CD4-positive, alpha-beta T cell treated with Interferon alpha-2 for 1 hour (primary cell): ENCODE results near the gene UCN3.

ENCODE experiments used
- DNase-seq, 2 donors: peaks; one replicate each; pipeline ENCODE4 v3.0.0-alpha.2; 2020 to 2022

Gene UCN3, protein sequence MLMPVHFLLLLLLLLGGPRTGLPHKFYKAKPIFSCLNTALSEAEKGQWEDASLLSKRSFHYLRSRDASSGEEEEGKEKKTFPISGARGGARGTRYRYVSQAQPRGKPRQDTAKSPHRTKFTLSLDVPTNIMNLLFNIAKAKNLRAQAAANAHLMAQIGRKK

DNA sequence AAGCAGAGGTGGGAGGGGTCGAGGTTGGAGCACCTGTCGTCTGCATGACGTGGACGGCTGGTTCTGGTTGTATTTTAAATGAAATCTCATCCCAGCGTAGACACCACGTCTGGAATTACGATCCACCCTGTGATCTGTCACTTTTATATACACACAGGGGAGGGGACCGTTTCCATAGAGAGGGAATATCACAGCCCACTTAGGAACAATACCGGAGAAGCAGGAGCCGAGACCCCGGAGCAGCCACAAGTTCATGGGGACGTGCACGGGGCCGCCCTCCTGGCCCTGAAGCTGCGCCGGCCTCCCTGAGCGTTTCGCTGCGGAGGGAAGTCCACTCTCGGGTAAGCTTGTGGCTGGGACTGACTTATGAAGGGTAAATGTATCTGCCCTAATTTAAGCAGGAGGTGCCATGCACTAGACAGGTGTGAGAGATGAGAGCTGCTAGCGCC lies at the start of gene UCN3:
Gene UCN3, plus strand, starts transcription at position 77 of the 449 bp plus-strand sequence. CDS start 8,755 bp downstream, outside the sequence.
- no peak for DNase-seq

DNA sequence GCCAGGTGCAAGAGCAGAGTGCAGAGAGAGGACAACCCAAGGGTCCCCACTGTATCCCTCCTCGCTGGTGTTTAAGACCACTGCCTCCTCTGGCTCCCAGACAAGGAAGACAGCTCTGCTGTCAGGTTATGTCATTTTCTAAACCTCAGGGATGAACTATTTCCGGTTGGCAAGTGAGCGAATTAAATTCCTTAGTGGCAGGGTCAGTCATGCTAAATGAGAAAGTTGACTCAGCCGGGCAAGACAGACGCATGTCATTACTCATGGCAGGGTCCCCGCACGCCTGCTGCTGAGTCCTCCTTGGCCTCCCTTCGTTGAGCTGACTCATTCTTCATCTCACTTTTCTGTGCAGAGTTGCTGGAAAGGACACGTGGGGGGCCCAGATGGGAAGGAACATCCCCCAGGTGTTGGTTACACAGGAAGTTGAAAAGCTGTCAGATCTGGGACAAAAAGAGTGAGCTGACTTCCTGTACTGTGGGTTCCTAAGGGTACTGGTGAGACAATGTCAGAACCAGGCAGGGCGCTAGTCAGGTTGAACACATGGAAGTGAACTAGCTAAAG lies 47.1 kb upstream of the UCN3 start:
- DNase-seq: peak; percentile 47 to 51

DNA sequence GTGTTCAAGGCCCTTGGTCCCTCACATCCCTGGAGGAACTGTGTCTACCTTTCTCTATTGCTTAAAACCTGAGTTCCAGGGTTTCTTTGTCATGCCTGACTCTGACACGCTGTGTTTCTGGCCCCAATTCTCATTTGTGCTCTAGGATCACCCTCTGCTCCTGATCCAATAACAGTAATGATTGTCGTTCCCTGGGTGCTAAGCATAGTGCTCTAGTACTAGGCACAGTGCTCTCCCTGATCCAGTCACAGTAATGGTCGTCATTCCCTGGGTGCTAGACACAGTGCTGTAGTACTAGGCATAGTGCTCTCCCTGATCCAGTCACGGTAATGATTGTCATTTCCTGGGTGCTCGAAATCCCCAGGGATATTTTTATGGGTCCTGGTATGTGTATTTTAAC lies 46.6 kb upstream of the UCN3 start:
- no peak for DNase-seq

DNA sequence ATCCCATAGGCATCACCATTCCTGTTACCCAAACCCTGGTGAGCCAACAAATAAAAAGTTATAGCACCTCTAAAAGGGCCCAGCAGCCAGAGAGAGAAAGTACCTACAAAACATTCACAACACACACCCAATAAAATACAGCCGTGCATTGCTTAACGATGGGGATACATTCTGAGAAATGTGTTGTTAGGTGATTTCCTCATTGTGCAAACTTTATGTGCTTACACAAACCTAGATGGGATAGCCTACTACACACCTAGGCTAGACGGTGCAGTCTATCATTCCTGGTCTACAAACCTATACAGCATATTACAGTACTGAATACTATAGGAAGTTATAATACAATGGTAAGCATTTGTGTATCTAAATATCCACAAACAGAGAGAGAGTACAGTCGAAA lies 44.9 kb upstream of the UCN3 start:
- no peak for DNase-seq

DNA sequence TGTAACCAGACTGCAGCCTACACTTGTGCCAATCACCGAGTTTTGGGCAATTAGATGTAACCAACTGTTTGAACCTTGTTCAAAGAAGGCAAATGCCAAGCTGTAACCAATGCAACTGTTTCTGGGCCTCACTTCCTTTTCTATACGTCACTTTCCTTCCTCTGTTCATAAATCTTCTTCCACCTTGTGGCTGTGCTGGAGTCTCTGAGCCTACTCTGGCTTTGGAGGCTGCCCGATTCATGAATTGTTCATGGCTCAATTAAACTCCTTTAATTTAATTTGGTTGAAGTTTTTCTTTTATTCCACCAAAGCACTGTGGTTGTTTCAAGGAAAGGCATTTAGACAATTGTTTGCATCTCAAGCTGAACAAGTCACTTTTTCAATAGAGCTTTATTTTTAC lies 43.5 kb upstream of the UCN3 start:
- DNase-seq: no peak

DNA sequence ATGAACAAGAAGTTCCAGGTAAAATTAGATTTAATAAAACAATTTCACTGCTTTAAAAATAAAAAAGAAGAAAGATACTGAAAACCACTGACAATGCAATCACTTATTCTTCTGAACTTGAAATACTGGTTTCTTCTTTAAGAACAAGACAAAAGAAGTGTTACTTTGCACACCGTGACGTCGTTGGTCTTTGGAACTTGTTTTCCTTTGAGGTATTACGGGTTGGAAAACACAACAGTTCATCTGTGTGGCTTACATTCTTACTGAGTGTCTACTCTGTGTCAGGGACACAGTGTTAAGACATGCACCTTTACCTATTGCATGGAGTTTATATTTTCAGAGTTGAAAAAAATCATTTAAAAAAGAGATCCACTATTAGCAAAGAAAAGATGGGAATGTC lies 41.3 kb upstream of the UCN3 start:
- DNase-seq: no peak

DNA sequence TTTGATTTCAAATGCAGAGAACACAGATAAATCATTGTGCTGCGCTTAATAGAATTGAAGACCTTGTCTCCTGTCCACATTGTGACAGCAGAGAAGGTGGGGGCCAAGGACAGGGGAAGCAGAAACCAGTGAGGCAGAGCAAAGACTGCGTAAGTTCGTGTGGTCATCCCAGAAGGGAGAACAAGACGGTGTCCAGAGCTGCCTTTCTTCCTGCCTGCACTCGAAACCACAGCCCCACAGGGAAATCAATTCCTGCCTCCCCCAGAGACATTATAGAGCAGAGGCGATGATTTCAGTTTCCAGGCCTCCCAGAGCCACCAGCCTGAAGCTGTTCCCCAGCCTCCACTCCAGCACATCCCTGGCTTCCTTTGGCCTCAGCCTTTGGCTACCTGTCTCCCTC lies 39.7 kb upstream of the UCN3 start:
- DNase-seq: no peak

DNA sequence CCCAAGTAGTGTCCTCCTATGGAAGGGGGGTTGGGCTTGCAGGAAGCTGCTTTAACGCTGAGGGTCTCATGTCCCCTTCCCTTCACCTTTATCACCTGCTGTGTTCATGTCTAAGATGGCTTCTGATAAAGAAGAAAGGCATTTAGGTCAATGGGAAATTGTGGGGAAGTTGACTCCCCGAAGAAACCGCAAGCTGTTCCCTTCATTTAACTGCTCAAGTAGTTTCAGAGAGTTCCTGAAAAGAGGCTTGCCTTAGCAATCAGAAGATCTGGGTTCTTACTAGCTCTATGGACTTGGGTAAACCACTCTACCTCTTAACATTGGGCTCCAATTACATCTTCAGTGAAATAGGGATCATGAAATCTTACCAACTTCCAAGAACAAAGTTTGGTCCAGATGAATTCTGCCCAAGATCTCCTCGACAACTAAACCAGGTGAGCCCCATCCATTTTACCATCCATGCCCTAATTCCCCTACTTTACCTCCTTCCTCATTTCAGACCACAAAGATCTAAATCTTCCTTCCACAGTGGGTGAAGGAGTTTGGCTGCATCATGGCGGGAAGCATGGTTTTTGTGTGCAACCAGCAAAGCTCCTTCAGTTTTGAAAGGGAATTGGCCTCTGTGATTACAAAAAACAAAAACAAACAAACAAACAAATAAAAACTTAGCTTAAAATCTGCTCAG lies 30.4 kb upstream of the UCN3 start:
- peak in 1 of 2 donors; percentile 15 for DNase-seq

DNA sequence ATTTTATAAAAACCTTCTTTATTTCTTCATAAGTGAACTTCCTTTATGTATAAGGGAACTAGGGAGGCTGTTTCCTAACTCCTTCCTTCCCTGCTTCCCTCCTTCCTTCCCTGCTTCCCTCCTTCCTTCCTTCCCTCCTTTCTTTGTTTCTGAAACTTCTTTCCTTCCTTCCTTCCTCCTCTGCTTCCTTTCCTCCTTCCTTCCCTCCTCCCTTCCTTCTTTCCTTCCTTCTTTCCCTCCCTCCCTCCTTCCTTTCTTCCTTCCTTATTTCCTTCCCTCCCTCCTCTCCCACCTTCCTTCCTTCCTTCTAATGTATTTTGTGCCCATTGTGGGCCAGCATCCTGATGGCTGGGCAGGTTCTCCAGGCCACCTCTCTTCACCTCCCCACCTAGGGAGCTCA lies 26.8 kb upstream of the UCN3 start:
- no peak for DNase-seq

DNA sequence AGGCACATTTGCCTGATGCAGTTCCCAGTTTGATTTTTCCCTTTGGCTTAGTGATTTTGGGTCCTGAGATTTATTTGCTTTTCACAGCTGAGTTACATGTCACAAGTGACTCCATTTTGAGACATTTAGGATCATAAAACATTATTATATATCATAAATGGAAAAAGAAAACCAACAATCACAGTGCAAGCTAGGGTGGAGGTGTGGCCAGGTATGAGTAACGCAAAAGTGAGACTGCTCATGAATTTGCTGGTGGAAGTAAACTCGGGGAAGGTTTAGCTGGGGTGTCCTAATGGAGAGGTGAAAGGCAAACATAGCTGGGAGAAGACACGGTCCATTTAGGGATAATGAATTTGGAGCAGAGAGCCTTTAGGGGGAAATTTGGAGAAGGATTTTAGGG lies 21.7 kb upstream of the UCN3 start:
- no peak for DNase-seq

DNA sequence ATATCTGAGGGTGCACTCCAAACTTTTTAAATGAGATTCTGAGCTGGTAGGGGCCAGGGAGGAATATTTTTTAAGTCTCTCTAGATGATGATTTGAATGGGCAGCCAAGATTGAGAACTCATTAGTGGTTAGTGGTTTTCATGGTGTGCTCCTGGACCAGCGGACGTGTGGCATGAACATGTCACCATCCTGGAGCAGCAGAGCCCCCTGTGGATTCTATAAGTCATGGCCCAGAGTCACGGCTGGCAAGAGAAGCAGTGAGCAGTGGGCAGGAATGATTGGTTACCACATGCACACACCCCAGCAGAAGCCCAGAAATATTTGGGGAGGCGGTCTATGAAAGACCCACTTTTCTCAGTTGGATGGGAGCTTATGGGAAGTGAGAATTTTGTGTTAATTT lies 21.2 kb upstream of the UCN3 start:
- DNase-seq: peak; percentile 33

DNA sequence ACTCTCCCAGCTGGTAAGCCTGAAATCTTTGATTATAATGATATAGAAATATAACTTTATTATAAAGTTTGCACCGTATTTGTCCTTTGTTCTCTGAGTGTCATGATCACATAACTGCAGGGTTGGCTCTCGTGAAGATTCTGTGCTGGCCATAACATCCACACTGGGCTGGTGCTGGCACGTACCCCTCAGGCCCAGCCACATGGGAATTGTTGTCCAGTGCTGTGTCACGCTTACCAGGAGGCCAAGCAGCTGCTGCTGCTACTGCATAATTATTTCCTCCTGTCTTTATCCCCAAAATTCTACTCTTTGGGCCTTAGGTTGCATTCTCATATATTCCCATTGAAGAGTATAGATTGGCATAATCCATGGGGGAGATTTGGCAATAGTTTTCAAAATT lies 20.8 kb upstream of the UCN3 start:
- DNase-seq: no peak

DNA sequence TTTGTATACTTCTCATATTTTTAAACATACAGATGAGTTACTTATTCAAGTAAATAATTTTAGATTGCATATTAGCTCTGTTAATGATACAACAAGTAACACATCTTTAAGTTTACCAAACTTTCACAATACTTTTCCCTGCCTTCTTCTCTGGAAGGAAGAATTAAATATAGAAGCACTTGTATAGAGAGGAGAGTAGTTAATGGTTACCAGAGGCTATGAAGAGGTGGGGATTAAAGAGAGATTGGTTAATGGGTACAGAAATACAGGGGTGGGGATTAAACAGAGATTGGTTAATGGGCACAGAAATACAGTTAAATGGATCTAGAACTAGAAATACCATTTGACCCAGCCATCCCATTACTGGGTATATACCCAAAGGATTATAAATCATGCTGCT lies 20.0 kb upstream of the UCN3 start:
- no peak for DNase-seq

DNA sequence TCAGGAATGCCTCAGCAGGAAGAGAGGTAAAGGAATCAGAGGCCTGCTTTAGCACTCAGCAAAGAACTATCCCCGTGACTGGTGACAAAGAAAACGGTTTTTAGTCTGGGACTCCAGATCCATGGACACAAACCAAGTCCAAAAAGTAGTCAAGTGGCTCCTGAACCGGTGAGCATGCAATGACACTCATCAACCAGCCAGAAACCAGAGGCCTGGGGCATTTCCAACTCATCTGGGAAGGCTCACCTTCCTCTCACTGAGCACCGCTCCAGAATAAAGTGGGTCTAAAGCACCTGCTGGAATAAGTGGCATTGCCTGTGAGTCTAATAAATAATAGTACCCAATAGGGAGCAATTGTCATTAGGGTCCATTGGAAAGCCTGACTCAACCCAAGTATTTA lies 17.9 kb upstream of the UCN3 start:
- no peak for DNase-seq

DNA sequence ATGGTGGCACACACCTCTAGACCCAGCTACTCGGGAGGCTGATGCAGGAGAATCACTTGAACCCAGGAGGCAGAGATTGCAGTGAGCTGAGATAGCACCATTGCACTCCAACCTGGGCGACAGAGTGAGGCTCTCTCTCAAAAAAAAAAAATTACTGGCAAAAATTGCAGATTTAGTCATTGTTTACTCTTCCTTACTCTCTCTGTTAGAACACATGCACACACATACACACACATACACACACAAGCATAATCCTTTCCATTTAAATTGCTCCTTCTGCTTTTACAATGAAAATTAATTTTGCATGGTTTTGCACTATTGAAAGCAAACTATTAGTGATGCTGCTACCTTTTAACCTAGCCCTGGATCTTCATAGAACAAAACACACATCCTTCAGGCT lies 15.4 kb upstream of the UCN3 start:
- no peak for DNase-seq

DNA sequence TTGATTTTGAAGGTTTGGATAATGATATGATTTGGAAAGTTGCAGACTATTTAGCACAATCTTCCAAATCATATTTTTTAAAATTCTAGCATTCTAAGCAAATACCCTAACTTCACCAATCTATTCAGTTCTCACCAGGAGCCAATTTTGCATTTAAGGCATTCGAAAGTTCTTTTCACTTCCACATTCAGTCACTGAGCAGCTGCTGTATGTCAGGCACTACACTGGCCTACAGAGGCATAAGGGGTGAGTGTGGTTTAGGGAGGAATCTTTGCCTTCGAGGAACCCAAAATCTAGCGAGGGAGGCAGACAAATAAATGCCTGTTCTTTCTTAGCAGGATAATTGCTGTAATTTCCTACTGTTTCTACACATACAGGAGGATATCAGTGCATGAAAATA lies 10.7 kb upstream of the UCN3 start:
- no peak for DNase-seq

DNA sequence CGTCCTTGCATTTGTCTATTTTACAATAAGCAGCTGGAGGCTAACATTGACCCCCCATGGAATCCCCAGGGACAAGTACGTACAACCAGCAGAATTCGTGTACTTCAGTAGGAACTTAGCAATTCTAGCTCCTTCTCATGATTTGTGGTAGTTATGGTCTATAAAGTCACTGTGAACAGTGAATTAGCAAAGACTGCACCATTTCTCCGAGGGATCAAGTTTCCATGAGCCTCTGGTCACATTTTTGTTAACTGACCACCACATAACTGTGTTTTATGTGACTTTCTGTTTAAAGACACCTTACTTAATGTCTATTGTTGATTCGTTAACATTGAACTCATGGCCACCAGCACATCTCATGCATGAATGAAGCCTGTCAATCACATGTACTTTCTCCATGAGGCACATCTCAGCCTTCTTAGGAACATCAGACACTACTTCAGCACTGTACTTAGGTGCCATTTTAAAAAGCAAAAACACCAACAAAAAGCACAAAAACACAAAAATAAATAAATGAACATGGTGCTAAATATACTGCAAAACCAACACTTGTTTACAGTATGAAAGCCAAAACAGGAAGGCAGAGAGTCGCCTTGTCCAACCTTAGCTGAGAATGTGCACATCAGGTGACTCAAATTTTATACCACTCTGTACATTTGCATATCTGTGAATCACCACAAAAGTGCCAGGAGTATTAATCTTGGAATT lies 9.0 kb upstream of the UCN3 start:
- DNase-seq: no peak

DNA sequence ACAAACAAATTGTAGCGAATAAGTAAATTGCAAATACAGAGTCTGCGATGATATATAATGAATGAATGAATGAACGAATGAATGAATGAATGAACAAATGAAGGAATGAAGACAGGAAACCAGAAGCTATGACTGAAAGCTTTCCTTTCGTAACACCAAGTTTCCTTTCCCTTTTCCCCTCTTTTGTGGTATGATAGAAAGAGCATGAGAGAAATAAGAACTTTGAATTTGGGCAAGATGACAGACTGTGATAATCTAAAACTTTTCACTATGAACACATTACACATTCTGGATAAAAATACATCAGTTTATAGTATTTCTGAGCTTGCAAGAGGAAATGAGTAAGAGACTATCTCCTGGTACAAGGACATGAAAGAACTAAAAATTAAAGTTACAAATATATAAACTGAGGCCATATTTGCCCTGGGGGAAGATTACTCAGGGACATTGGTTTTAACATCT lies 8.4 kb upstream of the UCN3 start:
- no peak for DNase-seq

DNA sequence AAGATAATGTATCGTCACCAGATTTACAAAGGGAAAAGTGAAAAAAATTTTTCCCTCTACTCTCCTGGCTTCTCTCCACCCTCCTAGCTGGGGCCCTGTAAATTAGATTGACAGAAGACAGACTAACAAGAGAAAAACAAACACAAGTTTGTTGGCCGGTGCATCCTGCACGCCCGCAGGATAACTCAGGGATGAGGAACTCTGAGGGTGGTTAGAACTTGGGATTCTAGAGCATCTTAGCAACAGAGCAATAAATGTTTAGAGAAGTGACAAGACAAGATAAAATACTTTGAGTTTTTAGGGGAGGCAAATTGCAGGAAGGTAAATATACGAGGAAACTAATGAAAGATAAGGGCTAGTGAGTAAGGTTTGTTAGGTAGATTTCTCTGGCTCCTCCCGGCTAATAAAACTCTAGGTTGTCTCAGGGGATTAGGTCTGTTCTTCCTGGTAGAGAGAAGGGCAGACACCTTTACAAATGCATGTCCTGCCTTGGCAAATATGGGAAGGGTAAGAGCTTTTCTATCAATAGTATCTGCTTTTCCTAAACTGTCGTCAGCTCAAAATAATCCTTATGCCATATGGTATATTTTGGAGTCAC lies 4.3 kb upstream of the UCN3 start:
- DNase-seq: no peak

DNA sequence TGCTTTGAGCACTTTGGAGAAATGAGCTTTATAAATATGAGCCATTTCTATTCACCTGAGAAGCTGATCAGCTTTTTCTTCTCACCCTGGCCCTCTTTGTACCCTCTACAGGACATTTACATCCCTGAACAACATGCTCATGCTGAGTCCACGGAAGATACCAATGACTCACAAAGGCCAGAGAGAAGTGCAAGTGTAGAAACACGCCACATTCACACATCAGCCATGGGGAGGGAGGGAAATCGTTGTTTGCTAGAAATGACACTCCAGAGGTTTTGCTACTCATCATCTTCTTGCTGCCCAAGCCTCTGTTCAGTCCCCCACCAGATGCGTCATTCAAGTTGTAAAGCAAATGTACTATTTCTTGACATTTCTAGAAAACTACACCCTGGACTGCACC lies 2.8 kb upstream of the UCN3 start:
- DNase-seq: no peak

DNA sequence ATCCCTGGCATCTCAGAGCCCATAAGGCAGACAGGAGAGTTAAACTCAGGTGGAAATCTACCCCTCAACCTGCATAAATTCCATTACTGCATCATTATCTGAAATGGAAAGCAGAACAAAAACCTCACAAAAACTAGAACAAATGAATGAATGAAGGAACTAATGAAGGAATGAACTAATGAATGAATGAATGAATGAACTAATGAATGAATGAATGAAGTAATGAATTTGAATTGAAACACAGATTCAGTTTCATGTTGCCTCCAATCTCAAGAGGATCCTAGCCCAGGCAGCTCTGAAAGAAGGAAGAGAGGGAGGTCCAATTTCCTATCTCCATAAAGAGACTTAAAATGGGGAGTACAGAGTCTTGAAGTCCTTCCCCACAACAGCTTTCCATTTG lies 1.9 kb upstream of the UCN3 start:
- no peak for DNase-seq

DNA sequence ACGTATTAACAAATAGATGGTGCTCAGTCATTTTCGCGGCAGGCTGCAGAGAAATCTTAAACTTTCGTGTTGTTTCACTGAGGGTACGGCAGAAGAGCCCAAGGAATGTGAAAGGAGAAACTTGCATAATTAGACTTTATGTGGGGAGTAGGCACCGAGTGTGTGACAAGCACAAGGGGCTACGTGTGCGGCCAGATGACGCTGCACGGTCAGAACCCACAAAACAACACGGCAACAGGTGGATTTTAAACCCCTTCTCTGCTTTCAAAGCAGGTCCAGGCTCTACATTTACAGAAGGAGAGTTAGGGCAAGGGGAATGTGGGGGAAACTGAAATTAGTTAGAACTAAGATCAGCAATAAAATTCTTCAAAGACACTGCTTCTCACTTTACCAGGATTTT lies 392 bp upstream of the UCN3 start:
- DNase-seq: no peak

DNA sequence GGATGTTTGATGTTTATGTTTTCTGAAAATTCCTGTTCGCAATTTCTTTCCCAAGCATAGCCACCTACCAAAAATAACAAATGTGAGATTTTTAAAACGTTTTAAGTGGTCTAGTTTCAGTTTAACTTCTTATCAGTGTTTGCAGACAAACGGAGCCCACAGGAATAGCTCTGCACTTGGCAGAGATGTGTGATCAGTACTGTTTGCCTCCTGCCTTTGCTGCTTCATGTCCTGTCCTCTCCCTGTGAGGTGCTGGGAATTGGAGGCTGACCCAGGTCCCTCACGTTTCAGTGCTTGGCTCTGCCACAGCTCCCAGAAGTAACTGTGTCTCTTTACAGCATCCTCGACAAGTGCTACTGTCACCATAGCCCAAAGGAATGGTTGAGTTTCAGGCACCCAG lies 1.2 kb downstream of the UCN3 start:
- DNase-seq: no peak
